Measurements from ENCODE around the gene HNRNPA1L2. TPM values are rescaled to one million over a fixed set of nuclear protein-coding genes. Genes with fewer than 3 reads are reported as not detected.

The HNRNPA1L2 gene
- total RNA-seq, 1 donor from 2014 or later: 3.2 TPM

DNA sequence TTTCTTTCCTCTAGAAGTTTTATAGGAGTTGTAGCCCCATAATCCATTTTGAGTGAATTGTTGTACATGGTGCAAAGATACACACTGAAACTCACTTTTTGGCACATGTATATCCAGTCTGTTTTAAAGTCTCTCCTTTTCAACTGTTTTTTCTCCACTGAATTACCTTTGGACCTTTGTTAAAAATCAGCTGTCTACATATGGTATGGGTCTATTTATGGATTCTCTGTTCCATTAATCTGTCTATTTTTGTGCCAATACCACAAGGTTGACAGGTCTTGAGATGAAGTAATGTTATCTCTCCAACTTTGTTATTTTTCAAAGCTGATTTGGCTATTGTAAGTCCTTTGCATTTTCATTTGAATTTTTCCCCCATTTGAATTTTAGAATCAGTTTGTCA, 4.7 kb downstream of the HNRNPA1L2 start:
- TF ChIP-seq, protein P1, sequence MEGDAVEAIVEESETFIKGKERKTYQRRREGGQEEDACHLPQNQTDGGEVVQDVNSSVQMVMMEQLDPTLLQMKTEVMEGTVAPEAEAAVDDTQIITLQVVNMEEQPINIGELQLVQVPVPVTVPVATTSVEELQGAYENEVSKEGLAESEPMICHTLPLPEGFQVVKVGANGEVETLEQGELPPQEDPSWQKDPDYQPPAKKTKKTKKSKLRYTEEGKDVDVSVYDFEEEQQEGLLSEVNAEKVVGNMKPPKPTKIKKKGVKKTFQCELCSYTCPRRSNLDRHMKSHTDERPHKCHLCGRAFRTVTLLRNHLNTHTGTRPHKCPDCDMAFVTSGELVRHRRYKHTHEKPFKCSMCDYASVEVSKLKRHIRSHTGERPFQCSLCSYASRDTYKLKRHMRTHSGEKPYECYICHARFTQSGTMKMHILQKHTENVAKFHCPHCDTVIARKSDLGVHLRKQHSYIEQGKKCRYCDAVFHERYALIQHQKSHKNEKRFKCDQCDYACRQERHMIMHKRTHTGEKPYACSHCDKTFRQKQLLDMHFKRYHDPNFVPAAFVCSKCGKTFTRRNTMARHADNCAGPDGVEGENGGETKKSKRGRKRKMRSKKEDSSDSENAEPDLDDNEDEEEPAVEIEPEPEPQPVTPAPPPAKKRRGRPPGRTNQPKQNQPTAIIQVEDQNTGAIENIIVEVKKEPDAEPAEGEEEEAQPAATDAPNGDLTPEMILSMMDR (IDR thresholded peaks at IDR 0.05; ENCODE audit: borderline replicate concordance): no peak
- DNase-seq: no peak
- Histone ChIP-seq H3K36me3 (peaks cover 16% of the 10 kb centered on the region), H3K4me3 (no peak overlapping the region), H3K27me3 (ENCODE audit: low read depth) (no peaks in the 10 kb centered on the region), H3K9me3 (replicated peaks) (no peaks in the 10 kb centered on the region), H3K4me1 (peaks cover 19% of the 10 kb centered on the region), H3K27ac (replicated peaks) (no peak overlapping the region)
- intact Hi-C loops (cut with micrococcal nuclease): no loop called here

- intact Hi-C loops (cut with micrococcal nuclease): no loop called here
- peaks cover 10% of the 10 kb centered on the region for H3K36me3 ChIP-seq
- H3K4me1 ChIP-seq: peaks cover 50% of the 10 kb centered on the region
- H3K27ac ChIP-seq (replicated peaks): no peak overlapping the region
- TF ChIP-seq, protein P1 (IDR thresholded peaks at IDR 0.05; ENCODE audit: borderline replicate concordance): no peak
- H3K4me3 ChIP-seq: peak overlapping the region; percentile 92
- no peaks in the 10 kb centered on the region for H3K27me3 ChIP-seq (ENCODE audit: low read depth)
- DNase-seq: no peak
- no peaks in the 10 kb centered on the region for H3K9me3 ChIP-seq (replicated peaks)
Measured at GRCh38 chr13:52650731-52651130, 8.5 kb downstream of the HNRNPA1L2 start.

GRCh38 chr13:52651897-52652195, 9.6 kb downstream of the HNRNPA1L2 start:
- Histone ChIP-seq H3K27ac (replicated peaks) (peak overlapping the region; percentile 99), H3K36me3 (peaks cover 10% of the 10 kb centered on the region), H3K4me1 (peaks cover 59% of the 10 kb centered on the region), H3K9me3 (replicated peaks) (no peaks in the 10 kb centered on the region), H3K27me3 (ENCODE audit: low read depth) (no peaks in the 10 kb centered on the region), H3K4me3 (peak overlapping the region; percentile 92)
- no peak for DNase-seq
- intact Hi-C loops (cut with micrococcal nuclease): no loop called here
- TF ChIP-seq, protein P1 (IDR thresholded peaks at IDR 0.05; ENCODE audit: borderline replicate concordance): no peak

GRCh38 chr13:52652196-52652979, 10.2 kb downstream of the HNRNPA1L2 start, which contains the start of gene SUGT1:
Gene SUGT1, plus strand, starts transcription at chr13:52652836. Its CDS starts 85 bp downstream, at chr13:52652921.
- H3K27ac ChIP-seq (replicated peaks): peak within 1 kb of the TSS; percentile 99
- intact Hi-C loops (cut with micrococcal nuclease): no loop called here
- H3K27me3 ChIP-seq (ENCODE audit: low read depth): no peaks in the 10 kb centered on the region
- TF ChIP-seq, protein P1 (IDR thresholded peaks at IDR 0.05; ENCODE audit: borderline replicate concordance): peak; percentile 72
- peaks cover 59% of the 10 kb centered on the region for H3K4me1 ChIP-seq
- no peaks in the 10 kb centered on the region for H3K9me3 ChIP-seq (replicated peaks)
- H3K4me3 ChIP-seq: peak within 1 kb of the TSS; percentile 92
- H3K36me3 ChIP-seq: peaks cover 11% of the 10 kb centered on the region
- peak; percentile 98 for DNase-seq

DNA sequence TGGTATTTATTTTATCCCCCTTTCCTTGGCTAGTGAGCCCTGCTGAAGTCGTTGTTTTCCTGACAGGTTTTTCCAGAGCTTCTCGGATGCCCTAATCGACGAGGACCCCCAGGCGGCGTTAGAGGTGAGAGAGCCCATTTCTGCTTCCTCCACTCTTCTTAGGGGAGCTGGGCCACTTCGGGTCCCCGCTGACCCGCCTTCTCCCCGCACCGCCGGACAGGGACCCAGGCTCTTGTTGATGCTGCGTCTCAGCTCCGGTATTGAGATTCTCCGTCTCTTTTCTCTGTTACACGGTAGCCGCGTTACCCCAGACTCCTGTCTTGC, 10.7 kb downstream of the HNRNPA1L2 start:
- Histone ChIP-seq H3K27ac (replicated peaks) (peak overlapping the region; percentile 99), H3K9me3 (replicated peaks) (no peaks in the 10 kb centered on the region), H3K4me1 (peaks cover 59% of the 10 kb centered on the region), H3K36me3 (peaks cover 17% of the 10 kb centered on the region), H3K4me3 (peak overlapping the region; percentile 92), H3K27me3 (ENCODE audit: low read depth) (no peaks in the 10 kb centered on the region)
- no peak for DNase-seq
- TF ChIP-seq, protein P1 (IDR thresholded peaks at IDR 0.05; ENCODE audit: borderline replicate concordance): peak; percentile 37
- intact Hi-C loops (cut with micrococcal nuclease): no loop called here

Data from left ventricle myocardium inferior (tissue), 1 donor.